Activated naive CD8-positive, alpha-beta T cell (primary cell): ENCODE measurements around the gene MAMSTR.
"Not testable (repeated sequence)": the region's sequence is repeated elsewhere in the genome, so short reads cannot be mapped to it uniquely, and the experiment has no call there.

Source experiments
- H3K27ac Mint-ChIP-seq: one replicate; pipeline ENCODE4 v1.8.0; 2021; ENCODE audit warnings: mixed read lengths
- H3K27me3 Mint-ChIP-seq: one replicate; pipeline ENCODE4 v1.8.0; 2021; ENCODE audit warnings: mixed read lengths
- H3K36me3 Mint-ChIP-seq: one replicate; pipeline ENCODE4 v1.8.0; 2021; ENCODE audit warnings: mixed read lengths
- H3K4me1 Mint-ChIP-seq: one replicate; pipeline ENCODE4 v1.8.0; 2021; ENCODE audit warnings: low read depth, mixed read lengths
- H3K4me3 Mint-ChIP-seq: one replicate; pipeline ENCODE4 v1.8.0; 2021; ENCODE audit warnings: mild to moderate bottlenecking, mixed read lengths
- H3K9me3 Mint-ChIP-seq: one replicate; pipeline ENCODE4 v1.8.0; 2021; ENCODE audit warnings: low read depth, mixed read lengths

The MAMSTR gene

GRCh38 chr19:48693629-48694028 lies 25.9 kb downstream of the MAMSTR start:
- H3K9me3 Mint-ChIP-seq, H3K27ac Mint-ChIP-seq, H3K27me3 Mint-ChIP-seq, H3K4me1 Mint-ChIP-seq, H3K4me3 Mint-ChIP-seq, H3K36me3 Mint-ChIP-seq: not testable (repeated sequence)

GRCh38 chr19:48689449-48689848 lies 30.1 kb downstream of the MAMSTR start:
- no peaks in the 10 kb centered on the region for H3K9me3 Mint-ChIP-seq
- no peaks in the 10 kb centered on the region for H3K36me3 Mint-ChIP-seq
- H3K4me3 Mint-ChIP-seq: no peak overlapping the region
- H3K4me1 Mint-ChIP-seq: no peaks in the 10 kb centered on the region
- H3K27ac Mint-ChIP-seq: no peak overlapping the region
- H3K27me3 Mint-ChIP-seq: no peaks in the 10 kb centered on the region

GRCh38 chr19:48687776-48688175 lies 31.7 kb downstream of the MAMSTR start:
- Mint-ChIP-seq H3K4me3 (no peak overlapping the region), H3K4me1 (no peaks in the 10 kb centered on the region), H3K27me3 (no peaks in the 10 kb centered on the region), H3K36me3 (no peaks in the 10 kb centered on the region), H3K9me3 (no peaks in the 10 kb centered on the region), H3K27ac (no peak overlapping the region)

GRCh38 chr19:48686637-48687036 lies 32.9 kb downstream of the MAMSTR start:
- not testable (repeated sequence) for H3K9me3 Mint-ChIP-seq, H3K4me3 Mint-ChIP-seq, H3K27ac Mint-ChIP-seq, H3K27me3 Mint-ChIP-seq, H3K4me1 Mint-ChIP-seq, H3K36me3 Mint-ChIP-seq

GRCh38 chr19:48686088-48686487 lies 33.4 kb downstream of the MAMSTR start:
- H3K4me3 Mint-ChIP-seq: no peak overlapping the region
- no peaks in the 10 kb centered on the region for H3K27me3 Mint-ChIP-seq
- H3K27ac Mint-ChIP-seq: no peak overlapping the region

GRCh38 chr19:48685583-48685982 lies 33.9 kb downstream of the MAMSTR start:
- no peaks in the 10 kb centered on the region for H3K36me3 Mint-ChIP-seq
- no peaks in the 10 kb centered on the region for H3K4me1 Mint-ChIP-seq
- no peaks in the 10 kb centered on the region for H3K9me3 Mint-ChIP-seq
- H3K4me3 Mint-ChIP-seq: no peak overlapping the region
- no peaks in the 10 kb centered on the region for H3K27me3 Mint-ChIP-seq
- no peak overlapping the region for H3K27ac Mint-ChIP-seq

More at GRCh38 chr19:48686088-48686487, 33.4 kb downstream of the MAMSTR start:
- Mint-ChIP-seq H3K4me1 (no peaks in the 10 kb centered on the region), H3K36me3 (no peaks in the 10 kb centered on the region), H3K9me3 (no peaks in the 10 kb centered on the region)

- Mint-ChIP-seq H3K36me3 (no peaks in the 10 kb centered on the region), H3K4me3 (peak overlapping the region; percentile 44), H3K27ac (no peak overlapping the region), H3K4me1 (no peaks in the 10 kb centered on the region), H3K27me3 (no peaks in the 10 kb centered on the region), H3K9me3 (no peaks in the 10 kb centered on the region)
Observed at GRCh38 chr19:48683349-48683748, 36.2 kb downstream of the MAMSTR start.

- Mint-ChIP-seq H3K4me3 (no peak overlapping the region), H3K9me3 (no peaks in the 10 kb centered on the region), H3K27me3 (no peaks in the 10 kb centered on the region), H3K36me3 (no peaks in the 10 kb centered on the region), H3K4me1 (no peaks in the 10 kb centered on the region), H3K27ac (no peak overlapping the region)
Observed at GRCh38 chr19:48681127-48681470, 38.4 kb downstream of the MAMSTR start.

- Mint-ChIP-seq H3K4me1 (no peaks in the 10 kb centered on the region), H3K9me3 (no peaks in the 10 kb centered on the region), H3K4me3 (no peak overlapping the region), H3K36me3 (no peaks in the 10 kb centered on the region), H3K27me3 (no peaks in the 10 kb centered on the region), H3K27ac (no peak overlapping the region)
Observed at GRCh38 chr19:48680436-48681126, 38.9 kb downstream of the MAMSTR start.

GRCh38 chr19:48680006-48680405 lies 39.5 kb downstream of the MAMSTR start:
- not testable (repeated sequence) for H3K27me3 Mint-ChIP-seq, H3K27ac Mint-ChIP-seq, H3K36me3 Mint-ChIP-seq, H3K4me1 Mint-ChIP-seq, H3K9me3 Mint-ChIP-seq, H3K4me3 Mint-ChIP-seq

- Mint-ChIP-seq H3K4me3 (no peak overlapping the region), H3K9me3 (no peaks in the 10 kb centered on the region), H3K4me1 (peaks cover 5% of the 10 kb centered on the region), H3K27me3 (no peaks in the 10 kb centered on the region), H3K27ac (no peak overlapping the region), H3K36me3 (no peaks in the 10 kb centered on the region)
Observed at GRCh38 chr19:48678201-48678600, 41.3 kb downstream of the MAMSTR start.

- H3K27ac Mint-ChIP-seq: no peak overlapping the region
- H3K9me3 Mint-ChIP-seq: no peaks in the 10 kb centered on the region
- H3K36me3 Mint-ChIP-seq: no peaks in the 10 kb centered on the region
- peaks cover 5% of the 10 kb centered on the region for H3K4me1 Mint-ChIP-seq
- H3K27me3 Mint-ChIP-seq: no peaks in the 10 kb centered on the region
- H3K4me3 Mint-ChIP-seq: no peak overlapping the region
Observed at GRCh38 chr19:48676887-48677286, 42.6 kb downstream of the MAMSTR start.

GRCh38 chr19:48676487-48676886 lies 43.0 kb downstream of the MAMSTR start:
- no peaks in the 10 kb centered on the region for H3K27me3 Mint-ChIP-seq
- H3K27ac Mint-ChIP-seq: no peak overlapping the region
- H3K4me3 Mint-ChIP-seq: no peak overlapping the region
- peaks cover 5% of the 10 kb centered on the region for H3K4me1 Mint-ChIP-seq
- no peaks in the 10 kb centered on the region for H3K36me3 Mint-ChIP-seq
- H3K9me3 Mint-ChIP-seq: no peaks in the 10 kb centered on the region

GRCh38 chr19:48674921-48675824 lies 44.4 kb downstream of the MAMSTR start:
- Mint-ChIP-seq H3K9me3 (no peaks in the 10 kb centered on the region), H3K36me3 (no peaks in the 10 kb centered on the region), H3K27ac (no peak overlapping the region), H3K27me3 (no peaks in the 10 kb centered on the region), H3K4me1 (peaks cover 5% of the 10 kb centered on the region), H3K4me3 (no peak overlapping the region)

GRCh38 chr19:48674216-48674809 lies 45.2 kb downstream of the MAMSTR start:
- H3K27ac Mint-ChIP-seq: no peak overlapping the region
- no peak overlapping the region for H3K4me3 Mint-ChIP-seq
- no peaks in the 10 kb centered on the region for H3K36me3 Mint-ChIP-seq
- H3K27me3 Mint-ChIP-seq: no peaks in the 10 kb centered on the region
- peaks cover 5% of the 10 kb centered on the region for H3K4me1 Mint-ChIP-seq
- H3K9me3 Mint-ChIP-seq: no peaks in the 10 kb centered on the region
